ENCODE data around the gene C16orf90. TPM values are rescaled to one million over a fixed set of nuclear protein-coding genes. Genes with fewer than 3 reads are reported as not detected.

The C16orf90 gene, protein sequence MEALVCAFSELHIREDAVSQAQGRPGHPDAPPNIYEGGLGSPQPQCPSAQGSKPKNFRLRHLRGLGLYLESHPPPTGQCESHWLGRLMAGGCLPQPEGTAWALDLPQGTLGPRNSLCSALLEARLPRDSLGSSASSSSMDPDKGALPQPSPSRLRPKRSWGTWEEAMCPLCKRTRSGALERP
- not detected in 2 replicates for total RNA-seq

GRCh38 chr16:3495176-3495575 is at the start of gene C16orf90:
C16orf90 (minus strand) TSS chr16:3495489; CDS start chr16:3495421, 68 bp downstream.

Other genes with a start within 250 kb of the C16orf90 start
- not detected in 2 replicates for gene MEFV, start 238.9 kb downstream of the C16orf90 start, total RNA-seq
- 19.9 and 29.3 TPM in 2 replicates for gene ZNF263, start 212.0 kb downstream of the C16orf90 start, total RNA-seq
- 1.4 and 1.8 TPM in 2 replicates for gene TIGD7, start 190.1 kb downstream of the C16orf90 start, total RNA-seq
- gene ZNF75A, start 190.0 kb downstream of the C16orf90 start, total RNA-seq, result 9.0 and 11.2 TPM in 2 replicates
- not detected in 2 replicates for gene OR2C1, start 139.6 kb downstream of the C16orf90 start, total RNA-seq
- 7.8 and 10.6 TPM in 2 replicates for gene ZSCAN32, start 94.5 kb downstream of the C16orf90 start, total RNA-seq
- 8.5 and 15.6 TPM in 2 replicates for gene ZNF174, start 94.3 kb downstream of the C16orf90 start, total RNA-seq
- 1.1 and 1.4 TPM in 2 replicates for gene ZNF597, start 52.0 kb downstream of the C16orf90 start, total RNA-seq
- 32.3 and 35.2 TPM in 2 replicates for gene NAA60, start 51.8 kb downstream of the C16orf90 start, total RNA-seq
- gene CLUAP1, start 5.5 kb upstream of the C16orf90 start, total RNA-seq, result 6.7 and 11.9 TPM in 2 replicates
- not detected in 2 replicates for gene NLRC3, start 81.9 kb upstream of the C16orf90 start, total RNA-seq
- 4.2 and 7.5 TPM in 2 replicates for gene SLX4, start 116.1 kb upstream of the C16orf90 start, total RNA-seq
- 10.6 and 17.7 TPM in 2 replicates for gene DNASE1, start 159.2 kb upstream of the C16orf90 start, total RNA-seq
- gene TRAP1, start 222.0 kb upstream of the C16orf90 start, total RNA-seq, result 81.0 and 125 TPM in 2 replicates

All from mesangial cell (primary cell).